Stomach (tissue), 4 donors: ENCODE data around the gene KRTAP9-7.

Experiments used
- EP300 ChIP-seq: sonication (generic); formaldehyde crosslinking; IDR thresholded peaks from one replicate; pipeline ENCODE4 v1.6.1; 2017; ENCODE audit warnings: antibody characterized with exemption
- POLR2AphosphoS5 ChIP-seq, 3 donors: sonication (generic); formaldehyde crosslinking; IDR thresholded peaks; one replicate each; pipeline ENCODE4 v1.6.1; 2016; ENCODE audit warnings: antibody characterized with exemption in 3 of 3

GRCh38 chr17:41302981-41303380 is 27.5 kb downstream of the KRTAP9-7 start:
- TF ChIP-seq POLR2AphosphoS5 (IDR thresholded peaks at IDR 0.05) (no peak), EP300 (no peak)
